HG03460 (cell line): ENCODE results near the gene ZCWPW2.

ENCODE experiments used
- ATAC-seq: cut with Tn5 transposase; IDR thresholded peaks from one replicate; pipeline ENCODE4 v1.9.1; 2021; ENCODE audit not compliant: unreplicated experiment

Gene ZCWPW2

GRCh38 chr3:28349469-28350000, 1.0 kb downstream of the ZCWPW2 start:
- no peak for ATAC-seq

- no peak for ATAC-seq
Measured at GRCh38 chr3:28376424-28376823, 27.9 kb downstream of the ZCWPW2 start.

- no peak for ATAC-seq
Measured at GRCh38 chr3:28386049-28386448, 37.5 kb downstream of the ZCWPW2 start.

- ATAC-seq = no peak
Measured at GRCh38 chr3:28388978-28389377, 40.5 kb downstream of the ZCWPW2 start.

GRCh38 chr3:28399206-28399605, 50.7 kb downstream of the ZCWPW2 start:
- no peak for ATAC-seq

- ATAC-seq = no peak
Measured at GRCh38 chr3:28406241-28406640, 57.7 kb downstream of the ZCWPW2 start.

- no peak for ATAC-seq
Measured at GRCh38 chr3:28449398-28449797, 100.9 kb downstream of the ZCWPW2 start.

- ATAC-seq = no peak
Measured at GRCh38 chr3:28462866-28463265, 114.3 kb downstream of the ZCWPW2 start.

GRCh38 chr3:28467414-28467813, 118.9 kb downstream of the ZCWPW2 start:
- ATAC-seq = no peak

GRCh38 chr3:28476194-28476593, 127.7 kb downstream of the ZCWPW2 start:
- ATAC-seq = peak; percentile 68

- no peak for ATAC-seq
Measured at GRCh38 chr3:28476764-28477163, 128.2 kb downstream of the ZCWPW2 start.

- no peak for ATAC-seq
Measured at GRCh38 chr3:28485164-28485563, 136.6 kb downstream of the ZCWPW2 start.

GRCh38 chr3:28495301-28495700, 146.8 kb downstream of the ZCWPW2 start:
- no peak for ATAC-seq

- ATAC-seq = no peak
Measured at GRCh38 chr3:28502397-28502937, 153.9 kb downstream of the ZCWPW2 start.

- ATAC-seq = no peak
Measured at GRCh38 chr3:28504976-28505375, 156.5 kb downstream of the ZCWPW2 start.

- no peak for ATAC-seq
Measured at GRCh38 chr3:28521663-28522062, 173.1 kb downstream of the ZCWPW2 start.

GRCh38 chr3:28542351-28542750, 193.8 kb downstream of the ZCWPW2 start:
- ATAC-seq = no peak

- no peak for ATAC-seq
Measured at GRCh38 chr3:28544236-28544635, 195.7 kb downstream of the ZCWPW2 start.

- no peak for ATAC-seq
Measured at GRCh38 chr3:28544831-28545230, 196.3 kb downstream of the ZCWPW2 start.

- ATAC-seq = no peak
Measured at GRCh38 chr3:28547677-28548076, 199.2 kb downstream of the ZCWPW2 start.

- ATAC-seq = no peak
Measured at GRCh38 chr3:28553175-28553574, 204.7 kb downstream of the ZCWPW2 start.

GRCh38 chr3:28556195-28556594, 207.7 kb downstream of the ZCWPW2 start:
- ATAC-seq = no peak

- ATAC-seq = no peak
Measured at GRCh38 chr3:28564211-28564610, 215.7 kb downstream of the ZCWPW2 start.
